NCI-H748 (cell line): ENCODE data around the gene OR52K2.
A peak's percentile ranks its signal among the peaks of the same experiment; 100 is the strongest.

Source experiments
- DNase-seq: peaks from one replicate; lab custom pipeline; 2025; ENCODE audit not compliant: unreplicated experiment; lab: John Stamatoyannopoulos, UW

OR52K2 gene

DNA sequence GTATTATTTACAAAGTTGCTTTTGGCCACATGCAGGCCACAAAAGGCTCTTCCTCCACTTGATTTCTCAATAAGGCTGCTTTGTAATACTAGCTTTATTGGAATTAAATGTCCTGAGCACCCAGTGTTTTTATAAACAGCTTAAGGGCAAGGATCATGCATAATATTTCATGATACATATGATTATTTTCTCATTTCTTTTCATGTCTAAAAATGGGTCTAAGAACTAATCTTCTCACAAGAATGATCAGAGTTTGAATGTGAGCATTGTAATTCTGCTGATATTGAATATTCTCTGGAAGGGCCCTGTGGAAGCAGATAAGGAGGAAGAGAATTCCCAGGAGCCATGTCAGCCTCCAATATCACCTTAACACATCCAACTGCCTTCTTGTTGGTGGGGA, at the start of gene OR52K2:
Gene OR52K2 (plus strand): TSS at position 301 of the 400 bp plus-strand sequence. CDS start 45 bp downstream, at position 346.
- no peak for DNase-seq

DNA sequence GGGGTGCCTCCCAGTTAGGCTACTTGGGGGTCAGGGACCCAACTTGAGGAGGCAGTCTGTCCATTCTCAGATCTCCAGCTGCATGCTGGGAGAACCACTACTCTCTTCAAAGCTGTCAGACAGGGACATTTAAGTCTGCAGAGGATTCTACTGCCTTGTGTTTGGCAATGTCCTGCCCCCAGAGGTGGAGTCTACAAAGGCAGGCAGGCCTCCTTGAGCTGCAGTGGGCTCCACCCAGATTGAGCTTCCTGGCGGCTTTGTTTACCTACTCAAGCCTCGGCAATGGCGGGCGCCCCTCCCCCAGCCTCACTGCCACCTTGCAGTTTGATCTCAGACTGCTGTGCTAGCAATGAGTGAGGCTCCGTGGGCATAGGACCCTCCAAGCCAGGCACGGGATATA, 42.9 kb upstream of the OR52K2 start:
- peak; percentile 18 for DNase-seq

- no peak for DNase-seq
These were observed 32.8 kb upstream of the OR52K2 start for GRCh38 chr11:4416306-4416705.

DNA sequence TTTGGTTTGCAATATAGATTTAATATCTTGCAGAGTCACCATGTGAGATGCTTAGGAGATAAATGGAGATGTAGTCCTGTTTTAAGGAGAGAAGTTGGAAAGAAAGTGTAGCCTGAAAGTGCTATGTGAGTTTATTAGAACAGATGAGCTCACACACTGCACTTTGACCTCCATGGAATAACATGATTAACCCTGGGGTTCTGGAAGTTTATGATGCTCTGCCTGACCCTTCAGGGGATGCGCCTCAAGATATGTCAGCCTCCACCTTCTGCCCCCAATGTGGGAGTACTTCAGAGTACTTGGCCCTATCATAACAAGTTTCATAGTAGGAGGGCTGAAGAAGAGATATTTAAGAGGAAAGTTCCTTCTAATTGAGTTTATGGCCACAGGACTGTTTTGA, 32.3 kb upstream of the OR52K2 start:
- no peak for DNase-seq

GRCh38 chr11:4418403-4418802, 30.7 kb upstream of the OR52K2 start:
- no peak for DNase-seq

DNA sequence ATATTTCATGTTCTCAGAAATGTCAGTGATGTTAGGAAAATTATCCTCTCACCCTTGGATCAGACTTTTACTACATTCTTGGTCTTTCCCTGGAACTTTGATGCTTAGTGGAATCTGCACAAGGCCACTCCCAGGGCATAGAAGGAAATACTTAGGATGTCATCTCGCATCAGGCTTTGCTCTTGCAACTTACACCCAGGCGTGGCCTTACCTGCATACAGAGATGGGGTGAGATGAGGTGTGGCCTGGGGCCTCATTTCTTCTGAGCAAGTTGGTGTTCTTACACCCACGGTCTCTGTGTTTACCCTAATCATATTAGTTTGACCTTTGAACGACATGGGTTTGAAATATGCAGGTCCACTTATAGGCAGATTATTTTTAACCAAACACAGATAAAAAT, 19.0 kb upstream of the OR52K2 start:
- DNase-seq: no peak

GRCh38 chr11:4433856-4434255, 15.2 kb upstream of the OR52K2 start:
- no peak for DNase-seq

GRCh38 chr11:4436411-4436810, 12.7 kb upstream of the OR52K2 start:
- DNase-seq: no peak

DNA sequence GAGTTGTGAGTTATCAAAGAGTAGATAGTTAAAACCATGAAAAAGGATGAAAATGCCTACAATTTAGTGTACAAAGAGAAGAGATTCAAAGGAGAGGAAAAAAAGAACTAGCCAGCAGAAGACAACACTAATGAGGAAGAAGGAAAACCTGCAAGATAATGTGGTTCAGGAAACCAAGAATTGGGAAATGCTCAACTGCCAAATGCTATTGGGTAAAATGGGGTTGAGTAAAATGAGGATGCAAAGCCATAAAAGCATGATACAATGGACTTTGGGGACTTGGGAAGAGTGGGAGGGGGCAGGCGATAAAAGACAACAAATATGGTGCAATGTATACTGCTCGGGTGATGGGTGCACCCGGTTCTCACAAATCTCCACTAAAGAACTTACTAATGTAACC, 7.6 kb upstream of the OR52K2 start:
- DNase-seq: no peak

DNA sequence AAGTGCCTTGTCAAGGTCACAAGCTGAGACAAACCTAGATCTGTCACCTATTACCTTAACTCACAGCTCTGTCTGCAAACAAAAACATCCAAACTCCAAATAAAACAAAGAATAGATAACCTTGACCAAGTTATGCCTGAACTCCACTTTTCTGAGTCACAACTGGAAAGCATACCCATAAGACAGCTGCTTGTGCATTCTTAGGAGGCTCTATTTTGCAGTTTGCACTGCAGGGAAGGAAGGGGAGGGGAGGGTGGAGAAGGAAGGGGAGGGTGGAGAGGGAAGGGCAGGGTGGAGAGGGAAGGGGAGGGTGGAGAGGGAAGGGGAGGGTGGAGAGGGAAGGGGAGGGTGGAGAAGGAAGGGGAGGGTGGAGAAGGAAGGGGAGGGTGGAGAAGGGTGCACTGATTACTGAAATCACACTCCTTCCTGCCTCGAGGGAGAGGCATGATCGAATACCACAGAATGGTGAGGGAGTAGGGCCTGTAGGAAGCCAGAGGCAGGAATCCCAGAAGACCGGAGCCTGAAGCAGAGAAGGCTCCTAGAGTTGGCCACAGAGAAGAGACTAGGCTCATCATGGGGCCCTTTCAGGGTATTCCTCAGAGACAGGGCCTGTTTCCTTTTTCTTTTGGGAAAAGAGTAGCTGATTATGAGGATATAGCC, 5.7 kb upstream of the OR52K2 start:
- DNase-seq: no peak

GRCh38 chr11:4453118-4453517, 4.0 kb downstream of the OR52K2 start:
- no peak for DNase-seq

- DNase-seq: no peak
These were observed 4.9 kb downstream of the OR52K2 start for GRCh38 chr11:4454021-4454420.

- DNase-seq: no peak
These were observed 6.3 kb downstream of the OR52K2 start for GRCh38 chr11:4455419-4455818.

DNA sequence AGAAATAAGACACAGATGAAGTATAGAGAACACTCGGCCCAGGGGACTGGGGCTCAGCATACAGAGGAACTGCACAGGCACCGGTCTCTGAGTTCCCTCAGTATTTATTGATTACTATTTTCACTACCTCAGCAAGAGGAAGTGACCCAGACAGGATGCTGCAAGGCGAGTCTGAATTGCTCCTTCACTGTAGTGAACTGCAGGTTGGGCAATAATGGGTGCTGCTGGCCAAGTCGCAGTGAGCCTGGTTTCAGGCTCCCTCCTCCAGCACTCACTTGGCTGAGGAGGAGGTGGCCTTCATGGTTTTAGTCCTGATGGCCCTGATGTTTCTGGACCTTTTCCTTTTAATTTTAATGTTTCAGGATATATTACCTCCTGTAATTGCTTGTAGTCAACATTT, 10.4 kb downstream of the OR52K2 start:
- DNase-seq: peak; percentile 8

- DNase-seq: no peak
These were observed 11.1 kb downstream of the OR52K2 start for GRCh38 chr11:4460151-4460550.

- peak; percentile 69 for DNase-seq
These were observed 15.4 kb downstream of the OR52K2 start for GRCh38 chr11:4464216-4465159.

DNA sequence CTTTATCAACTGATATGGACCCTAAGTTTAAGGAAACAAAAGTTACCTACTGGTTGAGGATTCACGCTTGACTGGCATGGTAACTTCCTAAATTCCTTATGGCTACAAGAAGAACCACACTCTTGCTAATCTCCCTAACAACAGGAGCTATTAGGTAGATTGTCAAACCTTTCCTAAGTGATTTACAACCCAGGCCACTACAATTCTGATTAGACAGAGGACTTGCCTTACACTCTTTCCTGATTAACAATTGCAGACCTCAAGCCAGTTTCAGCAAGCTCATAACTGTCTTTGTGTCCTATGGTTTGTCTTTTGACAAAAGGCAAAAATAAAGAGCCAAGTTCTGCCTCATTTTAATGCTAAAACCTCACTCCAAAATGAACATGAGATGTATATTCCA, 16.3 kb downstream of the OR52K2 start:
- no peak for DNase-seq

DNA sequence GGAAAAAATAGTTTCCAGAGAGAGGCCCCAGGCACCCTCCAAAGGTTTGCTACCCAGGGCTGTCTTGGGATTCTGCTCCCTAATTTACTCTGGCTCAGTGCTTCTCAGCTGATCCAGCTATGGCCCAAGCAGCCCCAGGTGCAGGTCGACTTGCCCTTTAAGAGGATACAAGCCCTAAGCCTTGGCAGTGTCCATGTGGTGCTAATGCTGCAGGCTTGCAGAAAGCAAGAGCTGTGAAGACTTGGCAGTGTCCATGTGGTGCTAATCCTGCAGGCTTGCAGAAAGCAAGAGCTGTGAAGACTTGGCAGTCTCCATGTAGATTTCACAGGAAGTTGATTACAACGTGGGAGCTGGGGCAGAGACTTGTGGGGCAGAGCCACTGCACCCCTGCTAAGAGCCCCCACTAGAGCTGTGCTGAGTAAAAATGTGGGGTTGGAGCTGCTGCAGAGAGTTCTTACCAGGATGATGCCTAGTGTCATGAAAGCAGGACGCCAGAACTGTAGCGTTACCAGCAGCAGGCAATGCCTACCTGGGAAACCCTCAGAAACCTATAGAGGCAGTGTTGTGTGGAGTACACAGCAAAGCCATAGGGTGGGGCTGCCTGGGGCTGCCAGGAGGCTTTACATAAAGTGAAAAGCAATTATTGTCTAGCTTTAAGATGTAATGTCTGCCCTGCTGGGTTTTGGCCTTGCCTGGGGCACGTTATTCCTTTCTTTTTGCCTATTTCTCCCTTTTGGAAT, 17.2 kb downstream of the OR52K2 start:
- no peak for DNase-seq

- no peak for DNase-seq
These were observed 17.9 kb downstream of the OR52K2 start for GRCh38 chr11:4466871-4467442.

GRCh38 chr11:4467811-4468606, 18.9 kb downstream of the OR52K2 start:
- no peak for DNase-seq
